AG09309 (cell line): ENCODE results near the gene UQCC5.

Experiments
- DNase-seq: peaks from one replicate; pipeline ENCODE4 v3.0.0-alpha.2; 2010; ENCODE audit warnings: low read depth
- H3K4me3 ChIP-seq: 2 replicates; pipeline ENCODE4 v1.5.1; 2011; ENCODE audit warnings: mild to moderate bottlenecking, low read depth, low read length, moderate library complexity; ENCODE audit not compliant: control insufficient read depth
- TF ChIP-seq, protein P1 (sequence below): IDR thresholded peaks from 2 replicates; pipeline ENCODE4 v1.5.1; 2011; ENCODE audit warnings: mild to moderate bottlenecking, low read depth, low read length, inconsistent platforms; ENCODE audit not compliant: insufficient read depth, control insufficient read depth; ENCODE audit errors: missing control alignments

Gene UQCC5, protein sequence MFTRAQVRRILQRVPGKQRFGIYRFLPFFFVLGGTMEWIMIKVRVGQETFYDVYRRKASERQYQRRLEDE

GRCh38 chr3:52536369-52537164, at the start of gene UQCC5:
Gene UQCC5, plus strand, starts transcription at chr3:52536605. Its CDS starts 151 bp downstream, at chr3:52536756.
- TF ChIP-seq, protein P1, sequence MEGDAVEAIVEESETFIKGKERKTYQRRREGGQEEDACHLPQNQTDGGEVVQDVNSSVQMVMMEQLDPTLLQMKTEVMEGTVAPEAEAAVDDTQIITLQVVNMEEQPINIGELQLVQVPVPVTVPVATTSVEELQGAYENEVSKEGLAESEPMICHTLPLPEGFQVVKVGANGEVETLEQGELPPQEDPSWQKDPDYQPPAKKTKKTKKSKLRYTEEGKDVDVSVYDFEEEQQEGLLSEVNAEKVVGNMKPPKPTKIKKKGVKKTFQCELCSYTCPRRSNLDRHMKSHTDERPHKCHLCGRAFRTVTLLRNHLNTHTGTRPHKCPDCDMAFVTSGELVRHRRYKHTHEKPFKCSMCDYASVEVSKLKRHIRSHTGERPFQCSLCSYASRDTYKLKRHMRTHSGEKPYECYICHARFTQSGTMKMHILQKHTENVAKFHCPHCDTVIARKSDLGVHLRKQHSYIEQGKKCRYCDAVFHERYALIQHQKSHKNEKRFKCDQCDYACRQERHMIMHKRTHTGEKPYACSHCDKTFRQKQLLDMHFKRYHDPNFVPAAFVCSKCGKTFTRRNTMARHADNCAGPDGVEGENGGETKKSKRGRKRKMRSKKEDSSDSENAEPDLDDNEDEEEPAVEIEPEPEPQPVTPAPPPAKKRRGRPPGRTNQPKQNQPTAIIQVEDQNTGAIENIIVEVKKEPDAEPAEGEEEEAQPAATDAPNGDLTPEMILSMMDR: peak; percentile 3
- peak; percentile 90 for DNase-seq
- H3K4me3 ChIP-seq: peak within 1 kb of the TSS; percentile 70

DNA sequence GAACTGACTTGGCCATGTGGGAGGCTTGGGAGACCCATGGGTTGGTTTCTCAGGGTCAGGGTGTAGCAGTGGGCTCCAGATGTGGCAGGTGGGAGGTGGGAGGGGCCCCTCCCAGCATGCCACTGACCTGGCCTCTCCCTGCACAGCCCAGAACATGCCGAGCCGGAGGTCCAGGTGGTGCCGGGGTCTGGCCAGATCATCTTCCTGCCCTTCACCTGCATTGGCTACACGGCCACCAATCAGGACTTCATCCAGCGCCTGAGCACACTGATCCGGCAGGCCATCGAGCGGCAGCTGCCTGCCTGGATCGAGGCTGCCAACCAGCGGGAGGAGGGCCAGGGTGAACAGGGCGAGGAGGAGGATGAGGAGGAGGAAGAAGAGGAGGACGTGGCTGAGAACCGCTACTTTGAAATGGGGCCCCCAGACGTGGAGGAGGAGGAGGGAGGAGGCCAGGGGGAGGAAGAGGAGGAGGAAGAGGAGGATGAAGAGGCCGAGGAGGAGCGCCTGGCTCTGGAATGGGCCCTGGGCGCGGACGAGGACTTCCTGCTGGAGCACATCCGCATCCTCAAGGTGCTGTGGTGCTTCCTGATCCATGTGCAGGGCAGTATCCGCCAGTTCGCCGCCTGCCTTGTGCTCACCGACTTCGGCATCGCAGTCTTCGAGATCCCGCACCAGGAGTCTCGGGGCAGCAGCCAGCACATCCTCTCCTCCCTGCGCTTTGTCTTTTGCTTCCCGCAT, 49.2 kb upstream of the UQCC5 start:
- TF ChIP-seq, protein P1: no peak
- no peak for DNase-seq
- H3K4me3 ChIP-seq: no peak overlapping the region

DNA sequence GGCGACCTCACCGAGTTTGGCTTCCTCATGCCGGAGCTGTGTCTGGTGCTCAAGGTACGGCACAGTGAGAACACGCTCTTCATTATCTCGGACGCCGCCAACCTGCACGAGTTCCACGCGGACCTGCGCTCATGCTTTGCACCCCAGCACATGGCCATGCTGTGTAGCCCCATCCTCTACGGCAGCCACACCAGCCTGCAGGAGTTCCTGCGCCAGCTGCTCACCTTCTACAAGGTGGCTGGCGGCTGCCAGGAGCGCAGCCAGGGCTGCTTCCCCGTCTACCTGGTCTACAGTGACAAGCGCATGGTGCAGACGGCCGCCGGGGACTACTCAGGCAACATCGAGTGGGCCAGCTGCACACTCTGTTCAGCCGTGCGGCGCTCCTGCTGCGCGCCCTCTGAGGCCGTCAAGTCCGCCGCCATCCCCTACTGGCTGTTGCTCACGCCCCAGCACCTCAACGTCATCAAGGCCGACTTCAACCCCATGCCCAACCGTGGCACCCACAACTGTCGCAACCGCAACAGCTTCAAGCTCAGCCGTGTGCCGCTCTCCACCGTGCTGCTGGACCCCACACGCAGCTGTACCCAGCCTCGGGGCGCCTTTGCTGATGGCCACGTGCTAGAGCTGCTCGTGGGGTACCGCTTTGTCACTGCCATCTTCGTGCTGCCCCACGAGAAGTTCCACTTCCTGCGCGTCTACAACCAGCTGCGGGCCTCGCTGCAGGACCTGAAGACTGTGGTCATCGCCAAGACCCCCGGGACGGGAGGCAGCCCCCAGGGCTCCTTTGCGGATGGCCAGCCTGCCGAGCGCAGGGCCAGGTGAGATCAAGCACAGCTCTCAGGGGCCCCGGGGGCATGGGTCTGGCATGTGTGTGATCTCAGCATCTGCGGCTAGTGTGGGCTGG, 48.4 kb upstream of the UQCC5 start:
- no peak for DNase-seq
- no peak overlapping the region for H3K4me3 ChIP-seq
- TF ChIP-seq, protein P1: no peak

- H3K4me3 ChIP-seq: no peak overlapping the region
- TF ChIP-seq, protein P1: no peak
- no peak for DNase-seq
Measured at GRCh38 chr3:52488746-52489145, 47.7 kb upstream of the UQCC5 start.

DNA sequence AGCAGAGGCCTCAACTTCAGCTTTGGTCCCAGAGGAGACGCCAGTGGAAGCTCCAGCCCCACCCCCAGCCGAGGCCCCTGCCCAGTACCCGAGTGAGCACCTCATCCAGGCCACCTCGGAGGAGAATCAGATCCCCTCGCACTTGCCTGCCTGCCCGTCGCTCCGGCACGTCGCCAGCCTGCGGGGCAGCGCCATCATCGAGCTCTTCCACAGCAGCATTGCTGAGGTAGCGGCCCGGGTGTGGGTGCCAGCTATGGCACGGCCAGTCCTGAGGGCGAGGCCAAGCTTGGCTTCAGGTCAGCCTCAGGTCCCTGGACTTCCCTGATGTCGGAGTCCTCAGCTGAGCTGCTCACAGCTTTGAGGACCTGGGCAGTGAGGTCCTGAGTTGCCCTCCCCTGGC, 47.0 kb upstream of the UQCC5 start:
- TF ChIP-seq, protein P1: no peak
- no peak for DNase-seq
- no peak overlapping the region for H3K4me3 ChIP-seq
